Prostate gland (tissue), 2 donors: ENCODE results near the gene S100Z. TPM values are rescaled to one million over a fixed set of nuclear protein-coding genes. Genes with fewer than 3 reads are reported as not detected.

Experiments
- DNase-seq: peaks from one replicate; pipeline ENCODE4 v3.0.0-alpha.2; 2019; ENCODE audit warnings: low spot score
- H3K27ac ChIP-seq, 2 donors: fragments of 200-600 bp; sonication (generic); 2 replicates each; pipeline ENCODE4 v1.5.1; 2017 to 2019
- H3K27me3 ChIP-seq: fragments of 200-600 bp; sonication (generic); replicated peaks from 2 replicates; pipeline ENCODE4 v1.5.1; 2019; ENCODE audit not compliant: insufficient read depth
- H3K36me3 ChIP-seq, 2 donors: fragments of 200-600 bp; sonication (generic); 1 replicate in 1 of 2; 2 replicates in 1 of 2; pipeline versions ENCODE4 v1.5.1 to v1.8.1; 2017 to 2019
- H3K4me1 ChIP-seq: fragments of 200-600 bp; sonication (generic); replicated peaks from 2 replicates; pipeline ENCODE4 v1.5.1; 2019
- H3K4me3 ChIP-seq, 2 donors: fragments of 200-600 bp; sonication (generic); 2 replicates each; pipeline ENCODE4 v1.5.1; 2017 to 2019
- H3K9me3 ChIP-seq: fragments of 200-600 bp; sonication (generic); 2 replicates; pipeline ENCODE4 v1.5.1; 2017
- CTCF ChIP-seq, 4 experiments: fragments of 200-600 bp in 2 of 4; fragments of 450-650 bp in 2 of 4; sonication (generic) in 2 of 4; IDR thresholded peaks; 1 replicate in 3 of 4; 2 replicates in 1 of 4; pipeline ENCODE4 v1.5.1; 2016 to 2019; ENCODE audit warnings: antibody characterized with exemption in 4 of 4, mild to moderate bottlenecking in 2 of 4, moderate library complexity in 2 of 4
- POLR2A ChIP-seq: fragments of 450-650 bp; IDR thresholded peaks from one replicate; pipeline ENCODE4 v1.6.1; 2016; ENCODE audit warnings: antibody characterized with exemption, mild to moderate bottlenecking
- POLR2AphosphoS5 ChIP-seq: sonication (generic); formaldehyde crosslinking; IDR thresholded peaks from one replicate; pipeline ENCODE4 v1.6.1; 2017; ENCODE audit warnings: antibody characterized with exemption
- WGBS: methylation state at CpG from one replicate; pipeline ENCODE4 v1.1.5; 2018; 5-methylcytosine and 5-hydroxymethylcytosine counted together
- intact Hi-C: fragments of 100-400 bp; cut with DNase I; formaldehyde crosslinking; loops from one replicate; pipeline ENCODE4 v1.14.2; 2022
- total RNA-seq, 2 donors: library from RNA; depleted of rRNA; stranded (reverse); fragments of >200 nt; gene quantifications; one replicate each; pipeline ENCODE4 v1.1.0, GENCODE V29; 2016

S100Z gene
- total RNA-seq, 2 donors from 2014 or later = 1.7 TPM; not detected in 1

- DNase-seq = no peak
- intact Hi-C loops = no loop called here
- Histone ChIP-seq H3K4me1 (no peaks in the 10 kb centered on the region), H3K9me3 (no peaks in the 10 kb centered on the region), H3K36me3 (no peaks in the 10 kb centered on the region), H3K27me3 (no peaks in the 10 kb centered on the region), H3K4me3 (no peak overlapping the region), H3K27ac (no peak overlapping the region)
- WGBS = 43% methylated on average over 2 of the region's 2 CpGs
- TF ChIP-seq POLR2A (no peak), POLR2AphosphoS5 (no peak), CTCF (IDR thresholded peaks at IDR 0.05) (no peak)
Observed at GRCh38 chr5:76831110-76831452, 18.7 kb upstream of the S100Z start.

GRCh38 chr5:76836181-76836580 is 13.6 kb upstream of the S100Z start:
- H3K4me1 ChIP-seq = no peaks in the 10 kb centered on the region
- 81% methylated on average over 2 of the region's 2 CpGs for WGBS
- intact Hi-C loops = no loop called here
- no peak for TF ChIP-seq POLR2AphosphoS5
- H3K9me3 ChIP-seq = no peaks in the 10 kb centered on the region
- DNase-seq = no peak
- no peak overlapping the region for H3K27ac ChIP-seq
- no peaks in the 10 kb centered on the region for H3K27me3 ChIP-seq
- H3K4me3 ChIP-seq = no peak overlapping the region
- no peaks in the 10 kb centered on the region for H3K36me3 ChIP-seq

GRCh38 chr5:76836585-76836984 is 13.2 kb upstream of the S100Z start:
- Histone ChIP-seq H3K4me1 (no peaks in the 10 kb centered on the region), H3K27me3 (no peaks in the 10 kb centered on the region), H3K27ac (no peak overlapping the region), H3K36me3 (no peaks in the 10 kb centered on the region), H3K9me3 (no peaks in the 10 kb centered on the region), H3K4me3 (no peak overlapping the region)
- intact Hi-C loops = no loop called here
- DNase-seq = no peak
- no peak for TF ChIP-seq CTCF (IDR thresholded peaks at IDR 0.05)
- TF ChIP-seq POLR2A = no peak
- no peak for TF ChIP-seq POLR2AphosphoS5
- WGBS = 84% methylated on average over 4 of the region's 4 CpGs

- intact Hi-C loops = no loop called here
- TF ChIP-seq CTCF (IDR thresholded peaks at IDR 0.05) (no peak), POLR2AphosphoS5 (no peak), POLR2A (no peak)
Observed at GRCh38 chr5:76838481-76839261, 11.1 kb upstream of the S100Z start.

GRCh38 chr5:76841361-76841760 is 8.5 kb upstream of the S100Z start:
- Histone ChIP-seq H3K9me3 (no peaks in the 10 kb centered on the region), H3K27me3 (no peaks in the 10 kb centered on the region), H3K4me3 (no peak overlapping the region), H3K4me1 (no peaks in the 10 kb centered on the region), H3K36me3 (no peaks in the 10 kb centered on the region), H3K27ac (no peak overlapping the region)
- TF ChIP-seq CTCF (IDR thresholded peaks at IDR 0.05) (no peak), POLR2A (no peak), POLR2AphosphoS5 (no peak)
- WGBS = 78% methylated on average over 3 of the region's 3 CpGs
- no peak for DNase-seq
- intact Hi-C loops = no loop called here

More at GRCh38 chr5:76838481-76839261, 11.1 kb upstream of the S100Z start:
- DNase-seq = no peak
- Histone ChIP-seq H3K27ac (no peak overlapping the region), H3K4me3 (no peak overlapping the region), H3K9me3 (no peaks in the 10 kb centered on the region), H3K4me1 (no peaks in the 10 kb centered on the region), H3K36me3 (no peaks in the 10 kb centered on the region), H3K27me3 (no peaks in the 10 kb centered on the region)
- WGBS = 49% methylated on average over 7 of the region's 7 CpGs
